ENCODE data around the gene CHRNA5.

- TF ChIP-seq EZH2 (IDR thresholded peaks at IDR 0.05; ENCODE audit: insufficient read depth, poor library complexity, severe bottlenecking) (no peak), EZH2phosphoT487 (IDR thresholded peaks at IDR 0.05; ENCODE audit: insufficient read depth, low read depth) (no peak)
Observed at GRCh38 chr15:78564743-78565096, 600 bp upstream of the CHRNA5 start.
